Central memory CD8-positive, alpha-beta T cell (primary cell): ENCODE results near the gene VPS50.

Experiments used
- ATAC-seq: fragments of 150-1000 bp; cut with Tn5 transposase; replicated peaks from 2 replicates; pipeline ENCODE4 v1.10.0; 2022; ENCODE audit warnings: mild to moderate bottlenecking, moderate FRiP score, moderate number of reproducible peaks; ENCODE audit not compliant: poor library complexity, severe bottlenecking; ENCODE audit errors: extremely low read depth
- DNase-seq, 2 donors: peaks; one replicate each; pipeline ENCODE4 v3.0.0; 2021; ENCODE audit warnings: low spot score in 2 of 2
- H3K27ac Mint-ChIP-seq: one replicate; pipeline ENCODE4 v1.8.0; 2022; ENCODE audit warnings: low read depth, mild to moderate bottlenecking, moderate library complexity, mixed read lengths
- H3K27me3 Mint-ChIP-seq: one replicate; pipeline ENCODE4 v1.8.0; 2022; ENCODE audit warnings: mixed read lengths
- H3K36me3 Mint-ChIP-seq: one replicate; pipeline ENCODE4 v1.8.0; 2022; ENCODE audit warnings: mild to moderate bottlenecking, moderate library complexity, mixed read lengths; ENCODE audit not compliant: insufficient read depth
- H3K4me1 Mint-ChIP-seq: one replicate; pipeline ENCODE4 v1.8.0; 2022; ENCODE audit warnings: mixed read lengths
- H3K4me3 Mint-ChIP-seq: one replicate; pipeline ENCODE4 v1.8.0; 2022; ENCODE audit warnings: mild to moderate bottlenecking, moderate library complexity, mixed read lengths
- H3K9me3 Mint-ChIP-seq: one replicate; pipeline ENCODE4 v1.8.0; 2022; ENCODE audit warnings: mixed read lengths

Gene VPS50

DNA sequence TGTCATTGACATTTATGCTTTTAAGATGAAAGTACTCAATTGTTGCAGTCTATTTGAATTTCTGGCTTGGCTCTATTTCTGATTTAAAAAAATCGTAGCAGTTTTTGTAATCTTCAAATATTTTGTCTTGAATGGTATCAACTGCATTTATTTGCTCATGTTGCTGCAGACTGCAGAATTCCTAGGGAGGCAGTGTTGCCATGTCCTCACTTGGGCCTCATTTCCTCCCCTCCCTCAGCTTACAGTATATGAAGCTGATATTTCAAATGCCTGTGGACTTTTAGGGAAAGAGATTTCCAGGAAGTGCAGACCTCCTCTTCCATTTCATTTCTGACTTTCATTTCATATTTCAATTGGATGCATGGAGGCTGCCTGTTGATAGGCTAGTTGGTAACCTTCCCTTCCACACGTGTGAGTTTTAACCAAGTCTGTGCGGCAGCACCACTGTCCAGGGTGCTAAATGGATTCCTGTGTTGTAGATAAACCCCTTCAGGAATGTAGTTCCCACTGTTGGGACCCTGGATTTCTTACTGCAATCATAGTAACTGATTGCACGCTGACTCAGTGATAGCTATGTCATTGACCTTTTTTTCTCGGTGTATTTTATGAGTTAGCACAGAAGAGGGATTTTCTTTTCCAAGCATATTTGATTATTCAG is 17.5 kb downstream of the VPS50 start:
- Mint-ChIP-seq H3K4me1 (peaks cover 18% of the 10 kb centered on the region), H3K9me3 (no peaks in the 10 kb centered on the region), H3K4me3 (no peak overlapping the region), H3K27ac (no peak overlapping the region), H3K27me3 (no peaks in the 10 kb centered on the region), H3K36me3 (peaks cover 5% of the 10 kb centered on the region)
- DNase-seq (no peak), ATAC-seq (no peak)

DNA sequence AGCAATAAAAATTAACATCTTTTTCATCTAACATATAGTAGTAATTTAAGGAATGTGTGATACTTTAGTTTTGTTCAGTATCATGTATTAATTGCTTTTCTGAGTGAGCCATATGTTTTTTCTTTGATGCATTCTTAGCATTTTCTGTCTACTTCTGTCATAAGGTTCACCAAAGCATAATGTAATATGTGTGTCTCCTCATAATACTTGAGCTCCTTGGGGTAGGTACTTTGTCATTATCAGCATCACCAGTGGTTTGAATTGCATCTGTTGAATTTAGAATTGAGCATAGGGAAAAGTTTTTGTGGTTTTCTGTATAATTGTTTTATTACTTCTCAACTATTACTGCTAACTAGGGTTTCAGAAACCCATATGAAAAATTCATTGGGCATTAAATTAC is 26.5 kb downstream of the VPS50 start:
- Mint-ChIP-seq H3K4me3 (no peak overlapping the region), H3K27me3 (no peaks in the 10 kb centered on the region), H3K27ac (no peak overlapping the region), H3K36me3 (peaks cover 15% of the 10 kb centered on the region), H3K4me1 (no peaks in the 10 kb centered on the region), H3K9me3 (no peaks in the 10 kb centered on the region)
- DNase-seq (no peak), ATAC-seq (no peak)

DNA sequence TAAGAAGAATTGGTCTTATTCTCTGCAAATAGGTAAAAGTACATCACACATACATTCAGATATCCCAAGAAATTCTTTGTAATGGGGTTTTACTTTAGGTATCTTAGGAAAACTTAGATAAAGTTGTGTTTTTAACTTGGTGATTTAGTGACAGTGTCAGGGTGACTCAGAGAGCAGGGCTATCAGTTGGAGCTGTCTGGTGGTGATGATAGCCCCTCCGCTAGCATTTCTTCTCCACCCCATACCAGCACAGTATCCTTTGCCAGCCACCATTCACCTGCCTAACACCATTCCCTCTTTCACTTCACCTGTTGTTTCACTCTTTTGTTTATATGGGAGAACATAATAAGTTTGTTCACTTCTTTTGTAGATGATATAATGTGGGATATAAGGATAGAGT is 30.4 kb downstream of the VPS50 start:
- ATAC-seq (no peak), DNase-seq (no peak)
- no peaks in the 10 kb centered on the region for H3K9me3 Mint-ChIP-seq
- H3K4me1 Mint-ChIP-seq, result no peaks in the 10 kb centered on the region
- H3K27me3 Mint-ChIP-seq, result no peaks in the 10 kb centered on the region
- no peak overlapping the region for H3K4me3 Mint-ChIP-seq
- peaks cover 14% of the 10 kb centered on the region for H3K36me3 Mint-ChIP-seq
- H3K27ac Mint-ChIP-seq, result no peak overlapping the region

DNA sequence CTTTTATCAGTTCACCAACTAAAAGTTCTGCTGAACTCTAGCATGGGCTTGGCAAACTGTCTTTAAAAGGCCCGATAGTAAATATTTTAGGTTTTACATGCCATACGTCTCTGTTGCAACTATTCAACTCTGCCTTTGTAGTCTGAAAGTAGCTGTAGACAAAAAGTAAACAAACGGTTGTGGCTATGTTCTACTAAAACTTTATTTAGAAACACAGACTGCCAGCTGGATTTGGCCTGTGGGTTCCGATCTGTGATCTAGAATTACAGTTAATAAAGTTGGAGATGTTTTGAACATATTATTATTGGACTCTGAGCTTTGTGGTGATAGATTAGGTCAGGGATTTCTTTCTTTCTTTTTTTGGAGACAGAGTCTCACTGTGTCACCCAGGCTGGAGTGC is 33.1 kb downstream of the VPS50 start:
- Mint-ChIP-seq H3K9me3 (no peaks in the 10 kb centered on the region), H3K36me3 (peaks cover 10% of the 10 kb centered on the region), H3K4me1 (no peaks in the 10 kb centered on the region), H3K27me3 (no peaks in the 10 kb centered on the region), H3K4me3 (no peak overlapping the region), H3K27ac (no peak overlapping the region)
- ATAC-seq (no peak), DNase-seq (no peak)

DNA sequence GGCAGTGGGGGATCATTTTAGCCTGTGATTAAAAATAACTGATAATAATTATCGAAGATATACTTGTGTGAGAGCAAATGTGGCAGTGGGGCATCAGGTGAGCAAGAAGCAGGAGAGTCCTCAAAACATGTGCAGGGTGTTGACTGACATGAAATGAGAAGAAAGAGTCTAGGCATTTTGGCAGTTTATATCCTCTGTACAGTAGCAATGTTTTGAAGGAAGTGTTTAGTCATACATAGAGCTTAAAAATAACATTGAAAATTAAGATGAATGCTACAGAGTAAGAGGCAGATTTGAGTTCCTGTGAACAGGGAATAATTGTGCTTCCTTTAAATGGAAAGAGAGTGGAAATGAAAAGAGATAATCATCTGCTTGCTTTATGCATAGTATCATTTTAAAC is 47.4 kb downstream of the VPS50 start:
- DNase-seq (no peak), ATAC-seq (no peak)
- Mint-ChIP-seq H3K4me1 (peaks cover 9% of the 10 kb centered on the region), H3K36me3 (peaks cover 19% of the 10 kb centered on the region), H3K27me3 (no peaks in the 10 kb centered on the region), H3K9me3 (no peaks in the 10 kb centered on the region), H3K27ac (peak overlapping the region; percentile 36), H3K4me3 (no peak overlapping the region)

DNA sequence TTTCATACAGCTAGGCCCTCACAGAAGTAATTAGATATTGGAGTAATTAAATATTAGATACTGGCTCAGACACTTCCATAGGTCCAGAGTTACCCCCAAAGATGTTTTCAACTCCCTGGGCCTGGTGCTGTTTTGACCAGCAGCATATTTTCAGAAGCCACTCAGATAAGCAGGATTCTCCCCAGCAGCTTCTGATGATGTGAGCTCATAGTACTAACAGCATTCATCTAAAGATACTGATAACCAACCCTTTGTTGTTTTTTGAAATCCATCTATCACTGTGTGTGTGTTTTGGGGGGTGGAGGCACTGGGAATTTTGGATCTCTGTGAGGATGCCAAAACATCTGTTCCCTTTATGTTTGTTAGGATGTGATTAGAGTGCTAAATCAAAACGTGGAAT is 52.7 kb downstream of the VPS50 start:
- peaks cover 1% of the 10 kb centered on the region for H3K36me3 Mint-ChIP-seq
- H3K27ac Mint-ChIP-seq, result no peak overlapping the region
- H3K9me3 Mint-ChIP-seq, result no peaks in the 10 kb centered on the region
- no peak for DNase-seq
- H3K4me3 Mint-ChIP-seq, result no peak overlapping the region
- peaks cover 9% of the 10 kb centered on the region for H3K4me1 Mint-ChIP-seq
- no peak for ATAC-seq
- no peaks in the 10 kb centered on the region for H3K27me3 Mint-ChIP-seq

DNA sequence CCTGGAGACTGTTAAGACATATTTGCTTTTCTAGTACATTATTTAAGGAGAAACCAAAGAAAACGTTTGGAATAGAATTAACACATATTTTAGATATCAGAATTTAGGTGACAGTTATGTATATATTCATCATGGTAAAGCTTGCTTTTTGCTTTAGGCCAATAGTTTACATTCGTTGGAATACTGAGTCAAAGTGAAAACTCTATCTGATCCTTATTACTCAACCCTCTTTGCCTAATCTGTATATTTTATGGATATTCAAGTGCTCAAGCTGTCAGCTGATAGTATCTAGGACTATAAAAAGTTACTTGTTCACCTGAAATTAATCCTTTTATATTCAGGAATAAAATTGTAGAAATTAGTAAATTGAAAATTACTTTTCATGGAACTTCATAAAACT is 61.1 kb downstream of the VPS50 start:
- no peaks in the 10 kb centered on the region for H3K9me3 Mint-ChIP-seq
- peaks cover 8% of the 10 kb centered on the region for H3K36me3 Mint-ChIP-seq
- H3K27ac Mint-ChIP-seq, result no peak overlapping the region
- no peaks in the 10 kb centered on the region for H3K27me3 Mint-ChIP-seq
- no peaks in the 10 kb centered on the region for H3K4me1 Mint-ChIP-seq
- no peak overlapping the region for H3K4me3 Mint-ChIP-seq
- DNase-seq (no peak), ATAC-seq (no peak)

DNA sequence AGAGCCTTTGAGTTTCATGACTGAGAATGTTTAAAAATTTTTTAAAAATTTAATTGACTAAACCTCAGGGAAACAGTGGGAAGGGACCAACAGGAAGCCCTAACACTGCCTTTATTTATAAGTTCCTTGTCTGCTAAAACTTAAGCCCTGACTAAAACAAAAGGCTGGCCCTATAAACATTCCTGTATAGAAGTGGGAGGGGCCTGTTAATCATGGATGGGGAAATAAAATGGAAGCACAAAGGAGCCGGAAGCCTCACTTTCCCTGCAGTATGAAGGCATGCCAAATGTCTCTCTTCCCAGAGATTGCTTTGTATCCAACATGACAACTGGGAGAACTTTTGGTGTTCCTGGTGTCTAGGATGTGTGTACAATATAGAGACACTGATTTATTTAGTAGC is 66.0 kb downstream of the VPS50 start:
- ATAC-seq (no peak), DNase-seq (no peak)
- Mint-ChIP-seq H3K27me3 (no peaks in the 10 kb centered on the region), H3K27ac (no peak overlapping the region), H3K36me3 (peaks cover 8% of the 10 kb centered on the region), H3K4me1 (no peaks in the 10 kb centered on the region), H3K9me3 (no peaks in the 10 kb centered on the region), H3K4me3 (no peak overlapping the region)

DNA sequence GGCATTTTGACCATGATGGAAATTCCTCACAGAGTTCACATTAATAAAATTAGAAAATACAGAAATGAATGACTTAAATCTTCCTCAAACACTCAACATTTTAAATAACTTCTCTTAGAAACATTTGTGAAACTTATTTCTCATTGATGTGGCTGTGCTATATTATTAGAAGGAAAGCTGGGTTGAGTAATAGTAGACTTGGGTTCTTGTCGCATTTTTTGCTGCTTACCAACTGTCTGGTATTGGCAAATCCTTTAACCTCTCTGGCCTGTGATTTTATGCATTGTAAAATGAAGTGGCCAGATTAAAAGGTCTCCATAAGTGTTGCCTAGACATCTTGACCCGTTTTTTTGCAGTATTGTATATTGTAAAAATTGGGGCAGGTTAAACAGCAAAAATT is 66.5 kb downstream of the VPS50 start:
- peaks cover 8% of the 10 kb centered on the region for H3K36me3 Mint-ChIP-seq
- H3K27me3 Mint-ChIP-seq, result no peaks in the 10 kb centered on the region
- H3K4me3 Mint-ChIP-seq, result no peak overlapping the region
- DNase-seq, result no peak
- no peaks in the 10 kb centered on the region for H3K4me1 Mint-ChIP-seq
- ATAC-seq, result no peak
- H3K27ac Mint-ChIP-seq, result no peak overlapping the region
- no peaks in the 10 kb centered on the region for H3K9me3 Mint-ChIP-seq

DNA sequence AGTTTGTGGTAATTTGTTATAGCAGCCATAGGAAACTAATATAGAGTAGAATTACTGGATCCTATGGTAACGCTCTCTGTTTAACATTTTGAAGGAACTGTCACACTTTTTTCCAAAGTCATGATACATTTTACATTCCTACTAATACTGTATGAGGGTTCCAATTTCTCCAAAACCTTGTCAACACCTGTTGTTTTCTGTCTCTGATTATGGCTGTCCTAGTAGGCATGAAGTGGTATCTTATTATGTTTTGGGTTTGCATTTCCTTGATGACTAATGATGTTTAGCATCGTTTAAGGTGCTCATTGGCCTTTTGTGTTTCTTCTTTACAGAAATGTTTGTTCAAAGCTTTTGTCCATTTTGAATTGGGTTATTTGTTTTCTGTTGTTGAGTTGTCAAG is 69.6 kb downstream of the VPS50 start:
- Mint-ChIP-seq H3K27ac (no peak overlapping the region), H3K36me3 (peaks cover 5% of the 10 kb centered on the region), H3K4me3 (no peak overlapping the region), H3K27me3 (no peaks in the 10 kb centered on the region), H3K4me1 (no peaks in the 10 kb centered on the region), H3K9me3 (no peaks in the 10 kb centered on the region)
- DNase-seq, result no peak
- ATAC-seq, result no peak

DNA sequence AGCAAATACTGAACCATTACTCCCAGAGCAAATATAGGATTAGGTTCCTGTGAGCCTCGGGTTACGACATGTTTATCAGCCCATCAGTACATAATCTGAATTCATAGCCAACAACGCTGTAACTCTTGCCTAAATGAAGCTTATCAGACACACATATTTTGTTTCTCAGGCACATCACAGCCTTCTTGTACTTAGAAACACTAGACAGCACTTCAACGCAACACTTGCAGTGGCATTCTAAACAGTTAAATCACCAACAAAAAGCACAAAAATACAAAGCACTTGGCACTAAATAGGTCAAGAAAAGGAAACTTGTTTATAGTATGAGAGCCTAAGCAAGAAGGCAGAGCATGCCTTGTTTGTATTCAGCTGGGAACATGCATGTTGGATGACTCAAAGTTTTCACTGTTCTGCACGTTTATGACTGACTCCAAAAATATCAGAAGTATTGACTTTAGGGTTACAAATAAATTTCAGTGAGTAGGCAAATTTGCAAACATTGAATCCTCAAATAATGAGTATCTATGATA is 75.0 kb downstream of the VPS50 start:
- no peak overlapping the region for H3K27ac Mint-ChIP-seq
- no peaks in the 10 kb centered on the region for H3K27me3 Mint-ChIP-seq
- no peaks in the 10 kb centered on the region for H3K4me1 Mint-ChIP-seq
- no peaks in the 10 kb centered on the region for H3K9me3 Mint-ChIP-seq
- ATAC-seq (no peak), DNase-seq (no peak)
- H3K4me3 Mint-ChIP-seq, result no peak overlapping the region
- H3K36me3 Mint-ChIP-seq, result peaks cover 12% of the 10 kb centered on the region

DNA sequence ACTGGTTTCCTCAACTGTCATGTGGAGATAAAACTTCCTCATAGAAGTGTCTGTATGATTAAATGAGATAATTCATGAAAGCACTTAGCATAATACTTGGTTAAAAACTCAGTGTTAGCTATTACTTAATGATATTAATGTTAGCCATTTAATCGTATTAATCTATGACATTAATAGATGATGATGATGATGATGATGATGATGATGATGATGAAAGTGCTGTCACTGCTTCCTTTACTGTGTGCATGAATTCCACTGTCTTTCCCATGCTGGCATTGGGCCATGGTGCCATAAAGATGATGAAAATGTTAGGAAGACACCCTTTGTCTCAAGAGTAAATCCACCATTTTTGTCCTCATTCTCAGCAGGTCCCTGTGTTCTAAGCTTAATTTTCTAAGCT is 75.8 kb downstream of the VPS50 start:
- H3K4me1 Mint-ChIP-seq, result no peaks in the 10 kb centered on the region
- H3K9me3 Mint-ChIP-seq, result no peaks in the 10 kb centered on the region
- H3K4me3 Mint-ChIP-seq, result no peak overlapping the region
- no peaks in the 10 kb centered on the region for H3K27me3 Mint-ChIP-seq
- no peak for DNase-seq
- no peak for ATAC-seq
- peaks cover 14% of the 10 kb centered on the region for H3K36me3 Mint-ChIP-seq
- no peak overlapping the region for H3K27ac Mint-ChIP-seq

DNA sequence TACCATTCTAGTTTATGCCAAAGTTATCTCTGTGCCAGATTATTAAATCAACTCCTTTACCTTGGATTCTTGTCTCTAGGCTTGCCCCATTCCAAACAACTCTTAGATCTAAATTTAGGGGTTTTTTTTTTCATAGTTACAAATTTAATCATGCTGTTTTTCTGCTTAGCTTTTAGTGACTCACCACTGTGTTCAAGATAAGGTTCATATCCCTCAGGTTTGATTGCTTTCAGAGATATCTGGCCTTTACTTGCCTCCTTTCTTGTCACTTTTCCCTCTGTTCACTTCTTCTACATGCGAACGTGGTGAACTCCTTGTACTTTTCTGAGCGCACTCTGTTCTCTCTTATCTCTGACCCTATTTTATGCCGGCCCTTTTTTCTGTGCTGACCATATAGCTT is 78.2 kb downstream of the VPS50 start:
- no peaks in the 10 kb centered on the region for H3K27me3 Mint-ChIP-seq
- ATAC-seq (no peak), DNase-seq (no peak)
- peaks cover 22% of the 10 kb centered on the region for H3K36me3 Mint-ChIP-seq
- H3K27ac Mint-ChIP-seq, result no peak overlapping the region
- no peak overlapping the region for H3K4me3 Mint-ChIP-seq
- H3K9me3 Mint-ChIP-seq, result no peaks in the 10 kb centered on the region
- no peaks in the 10 kb centered on the region for H3K4me1 Mint-ChIP-seq
